Ramos (cell line): Measurements from ENCODE around the gene CEBPB.

Experiments
- in situ Hi-C: fragments of 300-500 bp; cut with MboI; formaldehyde crosslinking; loops from one replicate; pipeline ENCODE4 v1.14.3; 2022; ENCODE audit warnings: low sequenced_read_pairs; ENCODE audit not compliant: unreplicated experiment

Gene CEBPB

DNA sequence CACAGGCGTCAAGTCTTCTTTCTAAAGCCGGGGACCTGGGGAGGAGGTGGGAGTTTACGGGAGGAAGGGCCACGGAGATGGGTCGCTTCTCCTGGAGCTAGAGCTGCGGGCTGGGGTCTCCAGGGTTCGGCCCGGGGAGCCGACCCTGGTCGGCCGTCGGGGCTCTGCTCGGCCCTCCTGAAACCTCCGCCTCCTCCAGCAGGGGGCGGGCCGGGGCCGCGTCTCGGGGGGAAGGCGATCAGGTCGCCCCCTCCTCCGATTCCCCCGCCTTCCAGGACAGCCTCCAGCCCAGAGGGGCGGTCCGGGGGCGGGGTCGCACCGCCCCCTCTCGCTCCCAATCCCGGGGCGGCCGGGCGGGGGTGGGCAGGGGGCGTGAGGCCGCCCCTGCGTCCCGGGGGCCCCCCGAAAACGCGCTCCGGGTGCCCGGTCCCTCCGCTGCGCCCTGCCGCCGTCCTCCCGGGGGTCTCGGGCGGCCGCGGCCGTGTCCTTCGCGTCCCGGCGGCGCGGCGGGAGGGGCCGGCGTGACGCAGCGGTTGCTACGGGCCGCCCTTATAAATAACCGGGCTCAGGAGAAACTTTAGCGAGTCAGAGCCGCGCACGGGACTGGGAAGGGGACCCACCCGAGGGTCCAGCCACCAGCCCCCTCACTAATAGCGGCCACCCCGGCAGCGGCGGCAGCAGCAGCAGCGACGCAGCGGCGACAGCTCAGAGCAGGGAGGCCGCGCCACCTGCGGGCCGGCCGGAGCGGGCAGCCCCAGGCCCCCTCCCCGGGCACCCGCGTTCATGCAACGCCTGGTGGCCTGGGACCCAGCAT lies at the start of gene CEBPB:
TSS of gene CEBPB (plus strand) at position 580 of the 814 bp plus-strand sequence. CDS start at position 784, 204 bp downstream.
- in situ Hi-C loops, result no loop called here

DNA sequence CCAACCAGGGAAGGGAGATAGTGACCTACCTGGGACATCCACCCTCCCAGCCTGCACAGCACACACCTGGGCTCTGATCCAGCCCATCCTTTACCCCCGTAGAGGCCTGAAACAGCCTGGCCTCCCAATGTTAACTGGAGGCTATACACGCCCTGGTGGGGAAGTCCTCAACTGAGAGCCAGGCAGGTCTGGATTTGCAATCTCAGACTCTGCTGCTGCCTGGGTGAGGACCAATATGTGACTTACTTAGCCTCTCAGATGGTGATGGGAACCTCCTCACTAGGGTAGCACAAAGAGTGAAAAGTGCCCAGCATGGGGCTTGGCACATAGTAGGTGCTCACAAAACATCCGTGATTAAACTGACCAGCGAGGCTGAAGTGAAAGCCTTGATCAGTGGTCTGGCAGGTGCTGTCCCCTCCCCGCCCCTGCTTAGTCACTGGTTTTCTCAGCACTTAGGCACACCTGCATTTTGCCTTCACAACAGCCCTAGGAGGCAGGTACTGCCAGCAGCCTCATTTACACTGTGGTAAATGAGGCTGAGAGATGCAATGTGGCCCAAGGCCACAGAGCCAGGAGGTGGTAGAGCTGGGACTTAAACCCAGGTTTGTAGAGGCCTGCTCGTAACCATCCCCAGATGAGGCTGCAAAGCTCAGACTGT lies 49.5 kb upstream of the CEBPB start:
- in situ Hi-C loops, result no loop called here

DNA sequence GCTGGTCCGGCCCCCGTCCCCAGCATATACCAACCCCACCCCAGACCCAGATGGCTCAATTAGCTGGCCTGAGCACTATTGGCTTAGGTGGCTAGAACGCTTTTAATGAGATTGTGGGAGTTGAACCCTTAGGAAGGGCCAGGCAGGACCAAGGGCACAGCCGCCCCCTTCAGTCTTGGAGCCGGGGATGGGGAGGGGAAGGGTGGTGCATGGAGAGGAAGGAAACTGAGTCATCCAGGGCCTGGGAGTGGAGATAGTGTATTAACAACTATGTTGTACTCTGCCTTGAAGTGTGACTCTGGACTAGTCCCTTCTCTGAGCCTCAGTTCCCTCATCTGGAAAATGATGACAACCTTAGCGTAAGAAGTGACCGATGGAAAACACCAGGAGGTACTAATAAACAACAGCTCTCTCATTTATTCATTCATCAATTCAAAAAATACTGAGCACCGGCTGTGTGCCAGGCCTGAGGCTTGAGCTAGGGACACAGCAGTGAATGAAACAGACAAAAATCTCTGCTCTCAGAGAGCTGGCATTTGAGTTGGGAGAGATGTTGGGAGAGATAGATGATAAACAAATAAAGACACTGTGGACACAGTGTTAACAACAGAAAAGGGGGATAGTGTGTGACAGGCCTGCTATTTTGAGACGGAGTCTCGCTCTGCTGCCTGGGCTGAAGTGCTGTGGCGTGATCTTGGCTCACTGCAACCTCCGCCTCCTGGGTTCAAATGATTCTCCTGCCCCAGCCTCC lies 48.6 kb upstream of the CEBPB start:
- in situ Hi-C loops, result no loop called here

DNA sequence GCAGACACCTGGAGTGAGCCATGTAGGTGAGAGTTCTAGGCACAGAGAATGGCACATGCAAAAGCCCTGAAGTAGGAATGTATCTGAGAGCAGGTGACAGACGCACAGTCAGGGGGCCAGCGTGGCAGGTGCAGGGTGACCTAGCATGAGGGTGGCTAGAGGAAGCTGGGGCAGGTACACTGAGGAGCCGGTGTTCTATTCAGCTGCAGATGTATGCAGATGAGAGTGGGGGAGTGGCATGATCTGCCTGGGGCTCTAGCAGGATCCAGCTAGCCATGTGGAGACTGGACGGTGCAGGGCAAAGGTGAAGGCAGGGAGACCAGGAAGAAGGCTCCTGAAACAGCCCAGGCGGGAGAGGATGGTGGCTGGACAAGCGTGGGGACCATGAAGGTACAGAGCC lies 47.8 kb upstream of the CEBPB start:
- in situ Hi-C loops, result no loop called here

DNA sequence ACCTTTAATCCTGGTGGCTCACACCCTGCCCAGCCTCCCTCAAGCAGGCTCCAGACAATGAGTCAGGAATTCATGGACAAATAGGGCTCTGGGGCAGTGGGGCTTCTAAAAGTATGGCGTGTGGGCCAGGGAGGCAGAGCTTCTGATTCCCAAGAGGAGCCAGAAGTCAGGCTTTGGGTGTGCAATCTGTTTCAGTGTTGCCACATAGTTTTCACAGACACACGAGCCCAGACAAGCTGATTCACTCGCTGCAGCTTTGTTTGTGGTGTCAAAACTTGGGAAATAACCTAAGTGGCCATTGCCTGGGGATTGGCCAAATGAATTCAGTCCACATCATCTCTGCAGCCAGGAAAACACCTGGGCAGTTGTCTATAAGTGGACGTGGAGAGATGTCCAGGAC lies 46.3 kb upstream of the CEBPB start:
- in situ Hi-C loops, result no loop called here

DNA sequence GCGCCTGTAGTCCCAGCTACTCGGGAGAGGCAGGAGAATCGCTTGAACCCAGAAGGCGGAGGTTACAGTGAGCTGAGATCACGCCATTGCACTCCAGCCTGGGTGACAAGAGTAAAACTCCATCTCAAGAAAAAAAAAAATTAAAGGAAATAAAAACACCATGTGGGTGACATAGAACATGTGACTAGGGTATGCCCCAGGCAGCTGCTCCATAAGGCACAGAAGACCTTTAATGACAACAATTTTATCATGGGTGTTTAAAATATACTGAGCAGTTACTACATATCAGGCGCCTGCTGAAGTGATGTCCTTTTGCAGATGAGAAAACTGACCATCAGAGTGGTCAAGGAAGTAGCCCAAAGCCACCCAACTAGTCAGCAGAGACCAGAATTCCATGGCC lies 45.1 kb upstream of the CEBPB start:
- in situ Hi-C loops, result no loop called here

DNA sequence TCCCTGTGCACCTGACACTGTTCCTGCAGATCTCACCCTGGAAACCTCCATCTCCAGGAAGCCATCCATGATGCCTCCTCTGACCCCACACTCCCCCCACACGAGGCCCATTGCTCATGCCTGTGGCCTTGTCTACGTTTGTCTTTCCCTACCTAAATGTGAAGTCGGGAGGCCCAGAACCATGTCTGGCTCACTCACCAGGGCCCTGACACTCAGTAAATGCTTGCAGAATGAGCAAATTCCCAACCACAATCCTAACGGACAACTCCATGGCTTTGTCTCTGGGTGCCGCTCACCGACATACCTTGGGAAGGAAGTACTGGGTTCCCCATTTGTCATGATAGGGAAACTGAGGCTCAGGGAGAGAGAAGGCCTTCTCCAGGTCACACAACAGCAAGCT lies 44.4 kb upstream of the CEBPB start:
- in situ Hi-C loops, result no loop called here

DNA sequence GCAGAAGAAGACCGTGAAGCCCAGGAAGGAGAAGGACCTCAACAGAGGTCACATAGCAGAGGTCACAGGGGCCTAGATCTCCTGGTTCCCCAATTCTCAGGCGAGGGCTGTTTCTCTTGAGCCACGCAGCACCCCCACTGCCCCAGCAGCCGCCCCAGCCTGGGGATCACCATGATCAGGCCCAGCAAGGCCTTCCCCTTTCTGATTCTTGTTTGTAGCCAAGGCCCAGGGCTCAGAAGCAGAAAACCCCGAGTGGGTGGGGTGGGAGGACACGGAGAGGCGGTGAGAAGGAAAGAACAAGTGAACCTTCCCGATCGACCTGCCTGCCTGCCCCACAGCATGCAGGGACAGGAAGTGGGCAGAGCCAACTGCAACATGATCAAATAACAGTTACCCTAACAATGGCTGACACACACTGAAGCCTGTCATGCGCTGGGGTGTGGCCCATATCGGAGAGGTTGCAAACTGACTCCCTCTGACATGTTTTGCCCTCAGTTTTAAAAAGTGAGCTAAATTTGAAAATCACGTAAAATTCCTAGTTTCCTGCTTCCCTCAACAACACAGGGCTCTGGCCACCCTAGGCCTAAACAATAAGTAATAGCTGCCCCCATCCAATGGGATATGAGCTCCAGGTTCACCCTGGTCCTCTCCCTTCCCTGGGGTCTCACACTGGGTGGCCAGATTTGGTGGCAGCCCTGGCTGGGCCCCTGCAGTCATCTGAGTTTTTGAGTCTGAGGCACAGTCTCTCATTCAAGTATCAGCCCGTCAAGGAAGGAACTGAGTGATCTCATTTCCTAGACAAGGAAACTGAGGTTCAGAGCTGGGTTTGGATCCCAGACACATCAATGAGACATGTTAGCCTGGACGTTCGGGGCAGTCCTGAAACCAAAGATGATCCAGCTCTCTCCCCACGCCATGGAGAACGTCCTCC lies 43.6 kb upstream of the CEBPB start:
- in situ Hi-C loops, result no loop called here

DNA sequence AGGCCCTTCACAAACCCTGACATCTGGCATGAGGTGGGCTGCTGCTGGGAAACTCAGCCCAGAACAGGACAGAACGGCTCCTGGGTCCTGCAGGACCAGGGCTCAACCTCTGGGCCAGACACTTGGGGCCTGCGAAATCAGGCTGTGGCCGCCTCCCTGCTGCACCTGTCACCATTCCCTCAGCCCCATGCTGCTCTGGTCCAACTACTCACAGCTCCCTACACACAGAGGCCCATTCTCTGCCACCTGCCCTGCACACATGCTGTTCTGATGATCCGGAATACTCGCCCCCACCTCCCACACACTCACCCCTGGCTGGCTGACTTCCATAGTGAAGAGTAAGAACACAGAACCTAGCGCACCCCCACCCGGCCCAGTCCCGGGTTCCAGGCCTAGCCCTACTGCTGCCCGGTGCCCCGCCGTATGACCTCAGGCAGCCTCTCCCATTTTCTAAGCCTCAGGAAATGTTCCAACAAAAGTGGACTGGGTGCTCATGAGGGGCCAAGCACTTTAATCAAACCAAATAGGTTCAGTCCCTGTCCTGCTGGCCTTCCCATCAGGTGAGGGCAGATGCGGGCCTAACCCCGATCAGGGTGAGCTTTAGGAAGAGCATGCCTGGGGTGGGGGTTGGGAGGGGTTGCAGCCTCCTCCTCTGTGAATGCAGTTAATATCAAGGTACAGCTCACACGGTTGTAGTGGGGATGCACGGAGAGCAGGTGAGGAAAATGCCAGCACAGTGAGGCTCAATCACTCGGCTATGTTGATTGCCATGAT lies 41.0 kb upstream of the CEBPB start:
- in situ Hi-C loops, result no loop called here

DNA sequence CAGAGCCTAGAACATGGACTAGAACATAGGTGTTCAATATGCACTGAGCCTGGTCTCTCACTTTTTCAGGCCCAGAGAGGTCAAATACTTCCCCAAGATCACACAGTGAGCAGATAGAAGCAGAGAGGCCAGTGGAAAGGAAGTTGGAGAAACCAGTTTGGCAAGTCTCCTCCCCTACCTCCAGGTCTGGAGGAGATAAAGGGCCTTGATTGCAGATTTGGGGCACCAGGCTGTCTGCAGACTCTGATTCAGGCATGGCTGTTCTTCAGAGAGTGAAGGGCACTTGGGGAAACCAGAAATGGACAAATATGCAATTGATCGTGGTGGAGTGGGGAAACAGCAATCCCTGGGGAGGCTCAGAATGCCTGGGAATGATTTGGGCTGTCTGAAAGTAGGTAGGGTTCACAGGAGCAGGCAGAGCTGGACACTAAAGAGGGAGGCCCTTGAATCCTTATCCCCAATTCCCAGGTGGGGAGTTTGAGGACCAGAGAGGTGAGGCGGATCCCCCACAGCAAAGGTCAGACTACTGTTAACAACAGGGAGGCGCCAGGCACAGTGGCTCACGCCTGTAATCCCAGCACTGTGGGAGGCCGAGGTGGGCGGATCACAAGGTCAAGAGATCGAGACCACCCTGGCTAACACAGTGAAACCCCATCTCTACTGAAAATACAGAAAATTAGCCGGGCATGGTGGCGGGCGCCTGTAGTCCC lies 39.4 kb upstream of the CEBPB start:
- in situ Hi-C loops, result no loop called here

DNA sequence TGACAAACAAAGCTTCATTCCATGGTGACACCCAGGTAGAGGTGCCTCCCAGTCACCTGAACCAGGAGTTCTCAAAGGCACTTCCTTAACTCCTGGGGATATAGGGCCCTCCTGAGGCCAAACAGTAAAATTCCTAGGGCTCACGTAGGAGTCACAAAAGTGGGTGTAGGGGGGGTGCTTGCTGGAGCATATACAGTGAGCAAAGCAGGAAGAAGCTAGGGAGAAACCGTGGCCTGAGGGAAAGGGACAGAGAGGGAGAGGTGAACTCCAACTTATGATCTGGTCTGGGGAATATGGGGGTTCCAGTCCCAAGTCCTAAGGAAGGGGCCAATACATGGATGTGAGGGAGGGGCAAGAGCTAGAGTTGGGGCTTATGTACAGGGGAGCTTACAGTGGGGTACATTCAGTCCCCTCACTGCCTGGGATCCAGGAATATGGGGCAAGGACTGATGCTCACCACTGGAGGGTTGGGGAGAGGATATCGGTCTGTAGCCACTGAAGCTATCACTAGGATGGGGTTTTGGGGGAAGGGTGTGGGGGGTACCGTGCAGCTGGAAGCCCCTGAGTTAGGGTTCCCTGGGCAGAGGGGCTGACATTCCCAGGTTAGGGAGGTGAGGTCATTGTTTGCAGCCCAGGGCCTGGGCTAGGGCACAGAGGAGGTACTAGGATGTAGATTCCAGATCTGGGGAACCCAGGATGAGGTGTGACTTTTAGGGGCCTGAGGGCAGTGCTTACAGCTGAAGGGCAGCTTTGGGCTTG lies 38.1 kb upstream of the CEBPB start:
- in situ Hi-C loops, result no loop called here

DNA sequence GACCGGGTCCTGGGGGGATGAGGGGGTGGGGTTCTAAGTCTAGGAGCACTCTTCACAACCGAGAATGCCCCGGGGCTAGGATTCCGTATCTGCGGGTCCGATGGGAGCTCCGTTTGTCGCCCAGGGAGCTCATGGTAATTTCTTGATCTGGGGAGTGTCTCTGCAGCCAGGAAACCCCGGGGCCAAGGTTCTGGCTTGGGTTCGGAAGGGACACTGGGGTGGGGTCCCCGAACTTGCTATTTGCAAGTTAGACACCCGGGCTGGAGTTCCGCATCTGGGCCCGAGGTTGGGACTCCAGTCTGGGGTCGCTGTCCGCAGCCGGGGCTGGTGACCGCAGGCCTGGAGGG lies 37.5 kb upstream of the CEBPB start:
- in situ Hi-C loops, result no loop called here

DNA sequence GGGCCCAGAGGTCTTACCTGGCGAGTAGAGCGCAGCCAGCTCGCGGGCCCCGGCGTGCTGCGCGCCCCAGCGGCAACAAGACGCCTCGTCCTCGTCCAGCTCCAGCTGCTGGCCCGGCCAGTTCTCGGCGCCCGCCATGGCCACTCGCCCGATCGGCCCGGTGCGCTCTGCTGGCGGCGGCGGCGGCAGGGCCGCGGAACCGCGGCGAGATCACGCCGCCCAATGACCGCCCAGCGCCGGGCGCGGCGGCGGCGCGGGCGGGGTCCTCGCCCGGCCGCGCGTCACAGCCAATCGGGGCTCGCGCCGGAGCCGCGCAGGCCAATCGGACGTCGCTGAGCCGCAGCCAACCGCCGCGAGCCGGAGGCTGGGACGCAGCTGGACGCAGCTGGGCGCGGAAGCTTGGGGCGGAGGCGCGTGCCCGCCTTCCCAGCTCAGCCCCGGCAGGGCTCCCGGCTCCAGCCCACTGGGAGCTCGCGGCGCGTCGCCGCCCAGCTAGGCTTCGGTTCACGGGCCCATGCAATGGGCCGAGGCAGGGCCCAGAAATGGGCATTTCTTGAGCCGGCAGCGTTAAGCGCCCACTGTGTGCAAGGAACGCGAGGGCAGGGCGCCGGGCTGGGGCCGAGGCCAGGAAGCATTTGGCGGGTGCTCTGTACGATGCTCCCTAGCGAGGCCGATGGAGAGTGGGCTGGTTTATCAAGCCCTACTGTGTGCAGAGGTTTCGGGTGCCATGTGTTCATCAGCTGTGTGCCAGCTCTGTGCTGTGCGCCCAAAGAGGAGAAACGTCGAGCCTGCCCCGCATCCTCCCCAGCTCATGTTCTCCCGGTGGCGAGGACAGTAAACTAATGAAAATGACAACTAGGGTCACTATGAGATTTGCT lies 36.9 kb upstream of the CEBPB start, which contains the start of gene PEDS1:
TSS of gene PEDS1 (minus strand) at position 224 of the 878 bp plus-strand sequence. CDS start at position 138, 86 bp downstream.
- in situ Hi-C loops, result no loop called here

DNA sequence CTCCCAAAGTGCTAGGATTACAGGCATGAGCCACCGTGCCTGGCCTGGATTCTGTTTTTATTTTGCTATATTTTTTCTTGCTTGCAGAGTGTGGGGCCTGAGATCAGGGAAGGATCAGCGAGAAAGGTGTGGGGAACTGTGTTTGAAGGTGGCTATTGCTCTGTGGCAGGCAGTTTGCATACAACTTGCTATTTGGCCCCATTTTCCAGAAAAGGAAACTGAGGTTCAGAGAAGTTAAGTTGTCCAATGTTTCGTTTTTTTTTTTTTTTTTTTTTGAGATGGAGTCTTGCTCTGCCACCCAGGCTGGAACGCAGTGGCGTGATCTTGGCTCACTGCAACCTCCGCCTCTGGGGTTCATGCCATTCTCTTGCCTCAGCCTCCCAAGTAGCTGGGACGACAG lies 29.1 kb upstream of the CEBPB start:
- in situ Hi-C loops, result loop anchor here (10.0 kb wide), 1 partner anchor 77 kb away; no protein-coding TSS in a partner anchor

DNA sequence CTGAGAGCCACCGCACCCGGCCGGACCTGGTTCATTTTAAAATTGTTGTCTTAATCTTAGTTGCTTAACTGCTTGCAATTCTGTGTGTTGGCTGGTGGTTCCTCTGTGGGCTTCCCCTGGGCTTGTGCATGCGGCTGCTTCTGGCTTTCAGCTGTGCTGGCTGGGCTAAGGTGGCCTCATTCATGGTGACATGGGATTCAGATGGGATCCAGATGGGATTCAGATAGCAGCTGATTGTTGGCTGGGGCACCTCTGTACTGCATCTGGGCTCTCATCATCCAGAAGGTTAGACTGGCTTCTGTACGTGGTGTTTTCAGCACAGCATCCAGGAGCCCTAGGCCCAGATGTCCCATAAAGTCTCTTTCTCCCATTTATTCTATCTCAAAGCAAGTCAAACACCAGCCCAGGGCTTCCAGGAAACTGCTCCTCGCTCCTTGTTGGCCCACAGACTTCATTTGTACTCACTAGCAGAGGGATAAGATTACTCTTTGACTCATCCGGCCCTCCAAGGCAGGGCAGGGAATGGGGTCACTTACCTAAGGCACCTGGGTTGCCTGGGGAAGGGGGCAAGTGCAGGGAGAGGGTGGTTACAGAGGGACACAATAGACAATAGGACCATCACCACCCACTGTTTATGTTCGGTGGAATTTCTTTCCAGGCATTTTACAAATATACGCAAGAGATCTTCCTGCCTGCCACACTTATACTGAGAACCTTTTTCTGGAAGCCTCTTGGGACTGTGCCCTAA lies 26.9 kb upstream of the CEBPB start:
- in situ Hi-C loops, result loop anchor here (10.0 kb wide), 1 partner anchor 79 kb away; no protein-coding TSS in a partner anchor
